ENCODE results near the gene SLC25A27. TPM values are rescaled to one million over a fixed set of nuclear protein-coding genes. Genes with fewer than 3 reads are reported as not detected.
"Not testable (repeated sequence)": the region's sequence is repeated elsewhere in the genome, so short reads cannot be mapped to it uniquely, and the experiment has no call there.

The SLC25A27 gene
- total RNA-seq, 3 donors from 2014 or later (not counting 1 experiment from before 2014, with no cell fraction given), result 1.7 TPM; not detected in 2

DNA sequence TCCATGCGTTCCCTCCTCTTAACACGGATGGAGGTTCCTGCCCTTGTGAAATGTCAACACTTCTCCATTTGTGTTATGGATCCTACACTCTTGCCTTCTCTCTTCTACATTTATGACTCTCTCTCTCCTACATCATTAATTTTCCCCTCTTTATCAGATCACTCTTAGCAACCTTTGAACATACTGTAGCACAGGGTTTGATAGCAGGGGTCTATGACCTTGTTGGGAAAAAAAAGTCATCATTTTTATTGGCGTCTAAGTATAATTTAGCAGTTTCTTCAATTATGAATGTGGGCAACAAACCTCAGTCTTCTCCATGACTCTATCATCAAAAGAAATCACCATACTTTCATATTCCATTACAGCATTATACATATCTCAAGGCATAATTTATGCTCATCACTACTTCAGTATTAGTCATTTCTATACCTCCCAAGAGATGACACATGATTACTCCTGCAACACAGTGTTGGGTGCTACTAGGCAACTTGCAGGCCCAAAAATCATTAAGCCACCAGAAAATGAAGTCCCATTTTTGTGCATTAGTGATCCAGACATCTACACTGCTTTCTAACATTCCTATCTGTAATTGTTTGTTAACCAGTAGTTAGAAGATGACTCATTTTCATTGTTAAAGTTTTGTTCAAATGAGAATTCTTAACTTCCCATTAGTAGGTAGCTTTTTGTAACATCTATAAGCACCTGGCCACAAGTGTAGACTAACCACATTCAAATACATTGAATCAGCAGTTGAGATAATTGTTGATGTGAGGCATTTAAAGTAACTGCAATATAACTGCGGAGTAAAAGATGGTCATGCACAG, 9.6 kb upstream of the SLC25A27 start:
- no peak for DNase-seq
- 81% methylated on average over 4 of the region's 4 CpGs for WGBS (ENCODE audit: insufficient coverage)
- Histone ChIP-seq H3K9me3 (ENCODE audit: control insufficient read depth, insufficient read depth, low read length) (no peaks in the 10 kb centered on the region), H3K4me3 (ENCODE audit: low read length) (no peak overlapping the region), H3K27ac (ENCODE audit: low read length) (no peak overlapping the region), H3K4me1 (ENCODE audit: control insufficient read depth, insufficient read depth, low read length) (no peaks in the 10 kb centered on the region), H3K27me3 (ENCODE audit: control insufficient read depth, insufficient read depth, low read length) (peaks cover 2% of the 10 kb centered on the region), H3K36me3 (ENCODE audit: control insufficient read depth, insufficient read depth, low read length) (no peaks in the 10 kb centered on the region)
- intact Hi-C loops (cut with micrococcal nuclease), result no loop called here
- H3K27ac Mint-ChIP-seq, result no peak overlapping the region
- H3K36me3 Mint-ChIP-seq, result no peaks in the 10 kb centered on the region
- H3K4me3 Mint-ChIP-seq, result no peak overlapping the region
- peaks cover 0 to under 1% of the 10 kb centered on the region in 2 donors for H3K9me3 Mint-ChIP-seq
- no peak for TF ChIP-seq CTCF (IDR thresholded peaks at IDR 0.05)
- peaks cover 11 to 29% of the 10 kb centered on the region in 2 donors for H3K27me3 Mint-ChIP-seq (ENCODE audit: low read depth in 2 of 2)
- H3K4me1 Mint-ChIP-seq, result no peaks in the 10 kb centered on the region
- ATAC-seq, result no peak

- Histone ChIP-seq H3K27me3 (ENCODE audit: control insufficient read depth, insufficient read depth, low read length) (peaks cover 2% of the 10 kb centered on the region), H3K27ac (ENCODE audit: low read length) (no peak overlapping the region), H3K9me3 (ENCODE audit: control insufficient read depth, insufficient read depth, low read length) (no peaks in the 10 kb centered on the region), H3K4me3 (ENCODE audit: low read length) (no peak overlapping the region), H3K4me1 (ENCODE audit: control insufficient read depth, insufficient read depth, low read length) (no peaks in the 10 kb centered on the region), H3K36me3 (ENCODE audit: control insufficient read depth, insufficient read depth, low read length) (no peaks in the 10 kb centered on the region)
- Mint-ChIP-seq H3K4me1 (no peaks in the 10 kb centered on the region), H3K9me3 (peaks cover 0 to 2% of the 10 kb centered on the region in 2 donors), H3K27ac (no peak overlapping the region), H3K4me3 (no peak overlapping the region), H3K27me3 (ENCODE audit: low read depth in 2 of 2) (peaks cover 10 to 21% of the 10 kb centered on the region in 2 donors), H3K36me3 (no peaks in the 10 kb centered on the region)
- DNase-seq, result no peak
- no peak for TF ChIP-seq CTCF (IDR thresholded peaks at IDR 0.05)
- WGBS (ENCODE audit: insufficient coverage), result no CpG with 5 or more reads among the region's 1 CpG
- ATAC-seq, result no peak
- intact Hi-C loops (cut with micrococcal nuclease), result no loop called here
Observed at GRCh38 chr6:46645265-46645664, 7.5 kb upstream of the SLC25A27 start.

GRCh38 chr6:46648108-46648507, 4.7 kb upstream of the SLC25A27 start:
- H3K9me3 Mint-ChIP-seq; H3K4me3 ChIP-seq (ENCODE audit: low read length); H3K9me3 ChIP-seq (ENCODE audit: control insufficient read depth, insufficient read depth, low read length); H3K27me3 ChIP-seq (ENCODE audit: control insufficient read depth, insufficient read depth, low read length); H3K27ac Mint-ChIP-seq; H3K36me3 ChIP-seq (ENCODE audit: control insufficient read depth, insufficient read depth, low read length); ATAC-seq; H3K4me1 ChIP-seq (ENCODE audit: control insufficient read depth, insufficient read depth, low read length); intact Hi-C loops (cut with micrococcal nuclease); DNase-seq; H3K4me3 Mint-ChIP-seq; H3K27ac ChIP-seq (ENCODE audit: low read length); H3K36me3 Mint-ChIP-seq: not testable (repeated sequence)
- peaks cover 14 to 33% of the 10 kb centered on the region in 2 donors for H3K27me3 Mint-ChIP-seq (ENCODE audit: low read depth in 2 of 2)
- WGBS (ENCODE audit: insufficient coverage), result no CpG with 5 or more reads among the region's 4 CpGs
- peaks cover 11% of the 10 kb centered on the region in 2 donors for H3K4me1 Mint-ChIP-seq

DNA sequence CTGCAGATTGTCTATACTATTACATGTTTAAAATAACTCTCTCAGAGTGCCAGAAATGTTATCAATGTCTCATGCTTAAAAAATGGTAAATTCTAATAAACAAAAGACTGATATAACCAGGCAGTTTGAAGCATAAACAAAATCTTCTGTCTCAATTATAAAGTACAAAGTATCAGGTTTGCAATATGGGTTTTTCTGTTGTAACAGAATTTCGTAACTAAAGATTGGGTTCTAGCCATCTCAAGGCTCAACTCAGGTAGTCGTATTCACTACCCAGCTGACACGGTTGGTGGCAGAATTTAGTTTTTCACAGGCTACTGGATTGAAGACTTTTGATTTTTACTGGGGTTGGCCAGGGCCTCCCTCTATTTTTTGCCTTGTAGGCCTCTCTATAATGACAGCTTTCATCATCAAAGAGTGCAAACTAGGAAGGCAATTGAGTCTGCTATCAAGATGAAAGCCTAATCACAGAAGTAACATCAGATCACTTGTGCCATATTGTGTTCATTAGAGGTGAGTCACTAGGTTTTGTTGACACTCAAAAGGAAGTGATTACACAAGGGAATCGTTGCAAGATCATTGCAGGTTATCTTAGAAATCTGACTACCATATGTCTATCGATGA, 3.8 kb upstream of the SLC25A27 start:
- no peaks in the 10 kb centered on the region for H3K9me3 ChIP-seq (ENCODE audit: control insufficient read depth, insufficient read depth, low read length)
- H3K27ac ChIP-seq (ENCODE audit: low read length), result no peak overlapping the region
- DNase-seq, result no peak
- H3K4me1 Mint-ChIP-seq, result peaks cover 17 to 19% of the 10 kb centered on the region in 2 donors
- intact Hi-C loops (cut with micrococcal nuclease), result no loop called here
- H3K9me3 Mint-ChIP-seq, result peaks cover 0 to 2% of the 10 kb centered on the region in 2 donors
- TF ChIP-seq CTCF (IDR thresholded peaks at IDR 0.05), result no peak
- H3K36me3 ChIP-seq (ENCODE audit: control insufficient read depth, insufficient read depth, low read length), result no peaks in the 10 kb centered on the region
- no peak overlapping the region for H3K4me3 ChIP-seq (ENCODE audit: low read length)
- H3K27me3 ChIP-seq (ENCODE audit: control insufficient read depth, insufficient read depth, low read length), result peaks cover 16% of the 10 kb centered on the region
- no peak overlapping the region for H3K4me3 Mint-ChIP-seq
- peaks cover 21 to 40% of the 10 kb centered on the region in 2 donors for H3K27me3 Mint-ChIP-seq (ENCODE audit: low read depth in 2 of 2)
- peaks cover 5% of the 10 kb centered on the region for H3K4me1 ChIP-seq (ENCODE audit: control insufficient read depth, insufficient read depth, low read length)
- no peak overlapping the region for H3K27ac Mint-ChIP-seq
- ATAC-seq, result no peak
- 77% methylated on average over 4 of the region's 5 CpGs for WGBS (ENCODE audit: insufficient coverage)
- no peaks in the 10 kb centered on the region for H3K36me3 Mint-ChIP-seq

Measured in natural killer cell (primary cell).